ENCODE data around the gene LCLAT1.

- no peak for TF ChIP-seq RFX5 (IDR thresholded peaks at IDR 0.05)
- no peak for TF ChIP-seq EP300 (IDR thresholded peaks at IDR 0.05)
- TF ChIP-seq CTCF (IDR thresholded peaks at IDR 0.05) = no peak
- no peak for TF ChIP-seq CEBPB (IDR thresholded peaks at IDR 0.05)
- TF ChIP-seq KDM1A (IDR thresholded peaks at IDR 0.05; ENCODE audit: low read depth) = no peak
- TF ChIP-seq, protein P1, sequence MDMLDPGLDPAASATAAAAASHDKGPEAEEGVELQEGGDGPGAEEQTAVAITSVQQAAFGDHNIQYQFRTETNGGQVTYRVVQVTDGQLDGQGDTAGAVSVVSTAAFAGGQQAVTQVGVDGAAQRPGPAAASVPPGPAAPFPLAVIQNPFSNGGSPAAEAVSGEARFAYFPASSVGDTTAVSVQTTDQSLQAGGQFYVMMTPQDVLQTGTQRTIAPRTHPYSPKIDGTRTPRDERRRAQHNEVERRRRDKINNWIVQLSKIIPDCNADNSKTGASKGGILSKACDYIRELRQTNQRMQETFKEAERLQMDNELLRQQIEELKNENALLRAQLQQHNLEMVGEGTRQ (IDR thresholded peaks at IDR 0.05) = no peak
- no peak for TF ChIP-seq POLR2A (IDR thresholded peaks at IDR 0.05; ENCODE audit: low read length)
- no peak for TF ChIP-seq CHD2 (IDR thresholded peaks at IDR 0.05; ENCODE audit: low read length, partially characterized antibody)
- TF ChIP-seq, protein P2, sequence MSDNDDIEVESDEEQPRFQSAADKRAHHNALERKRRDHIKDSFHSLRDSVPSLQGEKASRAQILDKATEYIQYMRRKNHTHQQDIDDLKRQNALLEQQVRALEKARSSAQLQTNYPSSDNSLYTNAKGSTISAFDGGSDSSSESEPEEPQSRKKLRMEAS (IDR thresholded peaks at IDR 0.05) = no peak
- no peak for TF ChIP-seq HOXB13 (CRISPR knock-in tag; IDR thresholded peaks at IDR 0.05; ENCODE audit: low read depth)
- TF ChIP-seq BHLHE40 (IDR thresholded peaks at IDR 0.05; ENCODE audit: low read depth, low read length) = no peak
- TF ChIP-seq MYC (IDR thresholded peaks at IDR 0.05; ENCODE audit: borderline replicate concordance, low read length) = no peak
These were observed 45.1 kb downstream of the LCLAT1 start for GRCh38 chr2:30492185-30492584.
